GM12892 (cell line): ENCODE data around the gene TRAF3.

Source experiments
- POLR2A ChIP-seq: IDR thresholded peaks from 2 replicates; pipeline ENCODE4 v1.6.1; 2011; ENCODE audit warnings: low read depth, low read length, control low read depth
- POLR2AphosphoS5 ChIP-seq: IDR thresholded peaks from 2 replicates; pipeline ENCODE4 v1.6.1; 2011; ENCODE audit warnings: low read depth, low read length, control low read depth

- TF ChIP-seq POLR2AphosphoS5 (0 out of 2 replicates have a peak, but pooled peaks have one; percentile 23), POLR2A (peak; percentile 12; the same call in 1 of the 2 replicates)
Observed at GRCh38 chr14:102908766-102909455, 131.7 kb downstream of the TRAF3 start.
